Measurements from ENCODE around the gene RIMS1.

DNA sequence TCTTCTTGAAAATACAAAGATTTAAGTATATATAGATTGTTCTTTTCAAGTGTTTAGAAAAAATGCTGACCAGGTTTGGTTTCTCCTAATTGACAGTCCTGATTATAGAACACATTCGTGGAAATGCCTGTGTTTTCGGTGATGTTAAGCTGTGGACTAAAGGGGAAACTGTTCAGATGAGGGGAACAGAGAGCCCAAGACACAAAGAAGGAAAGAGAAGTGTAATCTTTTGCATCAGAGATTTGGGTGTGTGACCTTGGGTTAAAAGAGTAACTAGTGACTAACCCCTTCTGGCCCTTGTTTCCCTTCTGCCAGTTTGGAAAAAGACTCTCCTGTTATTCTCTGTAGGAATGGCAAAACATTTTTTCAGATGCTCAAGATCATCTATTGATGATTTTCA is 331.3 kb downstream of the RIMS1 start:
- no peak for TF ChIP-seq ZNF143 (CRISPR knock-in tag; IDR thresholded peaks at IDR 0.05)
- TF ChIP-seq, protein P1, sequence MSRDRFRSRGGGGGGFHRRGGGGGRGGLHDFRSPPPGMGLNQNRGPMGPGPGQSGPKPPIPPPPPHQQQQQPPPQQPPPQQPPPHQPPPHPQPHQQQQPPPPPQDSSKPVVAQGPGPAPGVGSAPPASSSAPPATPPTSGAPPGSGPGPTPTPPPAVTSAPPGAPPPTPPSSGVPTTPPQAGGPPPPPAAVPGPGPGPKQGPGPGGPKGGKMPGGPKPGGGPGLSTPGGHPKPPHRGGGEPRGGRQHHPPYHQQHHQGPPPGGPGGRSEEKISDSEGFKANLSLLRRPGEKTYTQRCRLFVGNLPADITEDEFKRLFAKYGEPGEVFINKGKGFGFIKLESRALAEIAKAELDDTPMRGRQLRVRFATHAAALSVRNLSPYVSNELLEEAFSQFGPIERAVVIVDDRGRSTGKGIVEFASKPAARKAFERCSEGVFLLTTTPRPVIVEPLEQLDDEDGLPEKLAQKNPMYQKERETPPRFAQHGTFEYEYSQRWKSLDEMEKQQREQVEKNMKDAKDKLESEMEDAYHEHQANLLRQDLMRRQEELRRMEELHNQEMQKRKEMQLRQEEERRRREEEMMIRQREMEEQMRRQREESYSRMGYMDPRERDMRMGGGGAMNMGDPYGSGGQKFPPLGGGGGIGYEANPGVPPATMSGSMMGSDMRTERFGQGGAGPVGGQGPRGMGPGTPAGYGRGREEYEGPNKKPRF (IDR thresholded peaks at IDR 0.05; ENCODE audit: low read depth, low read length): no peak
